Caco-2 (cell line): ENCODE measurements around the gene GRIA4. TPM values are rescaled to one million over a fixed set of nuclear protein-coding genes. Genes with fewer than 3 reads are reported as not detected.

Experiments
- BruUV-seq: library from RNA; stranded (reverse); fragments of 400-500 nt; replicated peaks from 2 replicates; lab custom pipeline; 2021; lab: Mats Ljungman, UMichigan
- CTCF ChIA-PET: fragments of 300-600 bp; sonication (Branson Sonifier 250); formaldehyde crosslinking; loops from one replicate; lab custom pipeline; 2022; ENCODE audit warnings: antibody characterized with exemption; lab: Charles Lee
- POLR2A ChIA-PET: fragments of 300-600 bp; sonication (Branson Sonifier 250); formaldehyde crosslinking; loops from one replicate; lab custom pipeline; 2022; ENCODE audit warnings: antibody characterized with exemption; lab: Charles Lee
- DNase-seq, 2 experiments: peaks; one replicate each; pipeline versions ENCODE4 v3.0.0 to v3.0.0-alpha.2; 2020 to 2022
- H3K27me3 ChIP-seq: replicated peaks from 2 replicates; pipeline ENCODE4 v1.6.0; 2011; ENCODE audit warnings: low read length; ENCODE audit not compliant: control insufficient read depth, insufficient read depth
- H3K36me3 ChIP-seq: 2 replicates; pipeline ENCODE4 v1.5.1; 2011; ENCODE audit warnings: low read length; ENCODE audit not compliant: control insufficient read depth, insufficient read depth
- H3K4me1 ChIP-seq: fragments of 250-450 bp; sonication (Bioruptor Pico); 2 replicates; pipeline ENCODE4 v1.5.1; 2020; ENCODE audit warnings: mild to moderate bottlenecking
- H3K4me3 ChIP-seq: 2 replicates; pipeline ENCODE4 v1.5.1; 2011; ENCODE audit warnings: low read depth, mild to moderate bottlenecking, control low read depth, low read length
- H3K9me3 ChIP-seq: fragments of 250-450 bp; sonication (Bioruptor Pico); 2 replicates; pipeline ENCODE4 v1.5.1; 2020; ENCODE audit warnings: mild to moderate bottlenecking, moderate library complexity
- H3K27ac Mint-ChIP-seq: one replicate; pipeline ENCODE4 v1.8.0; 2022; ENCODE audit warnings: mixed read lengths; ENCODE audit not compliant: unreplicated experiment
- H3K27me3 Mint-ChIP-seq: one replicate; pipeline ENCODE4 v1.8.0; 2022; ENCODE audit warnings: mixed read lengths; ENCODE audit not compliant: insufficient read depth, unreplicated experiment
- H3K36me3 Mint-ChIP-seq: one replicate; pipeline ENCODE4 v1.8.0; 2022; ENCODE audit warnings: mild to moderate bottlenecking, mixed read lengths; ENCODE audit not compliant: insufficient read depth, unreplicated experiment
- H3K4me1 Mint-ChIP-seq: one replicate; pipeline ENCODE4 v1.8.0; 2022; ENCODE audit warnings: low read depth, mixed read lengths; ENCODE audit not compliant: unreplicated experiment
- H3K4me3 Mint-ChIP-seq: one replicate; pipeline ENCODE4 v1.8.0; 2022; ENCODE audit warnings: mild to moderate bottlenecking, moderate library complexity, mixed read lengths; ENCODE audit not compliant: unreplicated experiment
- H3K9me3 Mint-ChIP-seq: one replicate; pipeline ENCODE4 v1.8.0; 2022; ENCODE audit warnings: mixed read lengths; ENCODE audit not compliant: unreplicated experiment
- intact Hi-C: fragments of 100-400 bp; cut with micrococcal nuclease; formaldehyde crosslinking; loops from one replicate; pipeline ENCODE4 v1.10.0; 2022; ENCODE audit not compliant: unreplicated experiment
- total RNA-seq: library from RNA; stranded (reverse); gene quantifications from 2 replicates; pipeline ENCODE4 v1.2.3, GENCODE V29; 2022
- TF ChIP-seq, protein P1 (sequence below), 2 experiments: fragments of 200-600 bp in 1 of 2; IDR thresholded peaks; 1 replicate in 1 of 2; 2 replicates in 1 of 2; pipeline versions ENCODE4 v1.5.1 to v1.8.0; 2011 to 2022; ENCODE audit warnings: antibody characterized with exemption in 1 of 2, control low read depth in 1 of 2, inconsistent platforms in 1 of 2, low read depth in 1 of 2, low read length in 1 of 2, mild to moderate bottlenecking in 1 of 2, moderate library complexity in 1 of 2; ENCODE audit not compliant: insufficient read depth in 1 of 2, severe bottlenecking in 1 of 2, unreplicated experiment in 1 of 2

The GRIA4 gene
- total RNA-seq, 1 experiment from 2014 or later: not detected

DNA sequence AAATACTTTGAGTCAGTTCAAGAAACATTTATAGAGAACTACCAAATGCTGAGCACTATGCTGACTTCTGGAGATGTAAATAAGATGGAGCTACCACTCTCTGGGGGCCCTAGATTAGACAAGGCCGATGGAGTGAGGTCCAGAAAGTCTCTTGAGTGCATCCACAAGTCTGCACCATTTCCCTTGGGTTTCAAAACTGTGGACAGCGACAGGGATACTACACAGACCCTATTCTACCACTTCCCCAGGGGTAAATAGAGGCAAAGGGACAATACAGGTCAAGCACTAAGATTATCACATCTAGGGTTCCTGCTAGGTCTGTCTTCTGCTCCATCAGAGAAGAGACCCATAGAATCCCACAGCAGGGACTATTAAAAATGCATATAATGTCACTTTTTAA, 183.2 kb downstream of the GRIA4 start:
- no peak overlapping the region for H3K4me3 Mint-ChIP-seq
- no TSS peak for BruUV-seq
- H3K27me3 Mint-ChIP-seq: no peaks in the 10 kb centered on the region
- H3K9me3 ChIP-seq: no peaks in the 10 kb centered on the region
- no peak overlapping the region for H3K4me3 ChIP-seq
- intact Hi-C loops: no loop called here
- H3K27me3 ChIP-seq: no peaks in the 10 kb centered on the region
- H3K4me1 ChIP-seq: no peaks in the 10 kb centered on the region
- no peaks in the 10 kb centered on the region for H3K9me3 Mint-ChIP-seq
- TF ChIP-seq, protein P1, sequence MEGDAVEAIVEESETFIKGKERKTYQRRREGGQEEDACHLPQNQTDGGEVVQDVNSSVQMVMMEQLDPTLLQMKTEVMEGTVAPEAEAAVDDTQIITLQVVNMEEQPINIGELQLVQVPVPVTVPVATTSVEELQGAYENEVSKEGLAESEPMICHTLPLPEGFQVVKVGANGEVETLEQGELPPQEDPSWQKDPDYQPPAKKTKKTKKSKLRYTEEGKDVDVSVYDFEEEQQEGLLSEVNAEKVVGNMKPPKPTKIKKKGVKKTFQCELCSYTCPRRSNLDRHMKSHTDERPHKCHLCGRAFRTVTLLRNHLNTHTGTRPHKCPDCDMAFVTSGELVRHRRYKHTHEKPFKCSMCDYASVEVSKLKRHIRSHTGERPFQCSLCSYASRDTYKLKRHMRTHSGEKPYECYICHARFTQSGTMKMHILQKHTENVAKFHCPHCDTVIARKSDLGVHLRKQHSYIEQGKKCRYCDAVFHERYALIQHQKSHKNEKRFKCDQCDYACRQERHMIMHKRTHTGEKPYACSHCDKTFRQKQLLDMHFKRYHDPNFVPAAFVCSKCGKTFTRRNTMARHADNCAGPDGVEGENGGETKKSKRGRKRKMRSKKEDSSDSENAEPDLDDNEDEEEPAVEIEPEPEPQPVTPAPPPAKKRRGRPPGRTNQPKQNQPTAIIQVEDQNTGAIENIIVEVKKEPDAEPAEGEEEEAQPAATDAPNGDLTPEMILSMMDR (IDR thresholded peaks at IDR 0.05; ENCODE audit: insufficient read depth in 1 of 2, low read depth in 1 of 2, low read length in 1 of 2, severe bottlenecking in 1 of 2, unreplicated experiment in 1 of 2): no peak
- POLR2A ChIA-PET: no interaction called here
- no peaks in the 10 kb centered on the region for H3K4me1 Mint-ChIP-seq
- CTCF ChIA-PET: no interaction called here
- no peaks in the 10 kb centered on the region for H3K36me3 ChIP-seq
- no peak for DNase-seq
- H3K36me3 Mint-ChIP-seq: no peaks in the 10 kb centered on the region
- H3K27ac Mint-ChIP-seq: no peak overlapping the region

DNA sequence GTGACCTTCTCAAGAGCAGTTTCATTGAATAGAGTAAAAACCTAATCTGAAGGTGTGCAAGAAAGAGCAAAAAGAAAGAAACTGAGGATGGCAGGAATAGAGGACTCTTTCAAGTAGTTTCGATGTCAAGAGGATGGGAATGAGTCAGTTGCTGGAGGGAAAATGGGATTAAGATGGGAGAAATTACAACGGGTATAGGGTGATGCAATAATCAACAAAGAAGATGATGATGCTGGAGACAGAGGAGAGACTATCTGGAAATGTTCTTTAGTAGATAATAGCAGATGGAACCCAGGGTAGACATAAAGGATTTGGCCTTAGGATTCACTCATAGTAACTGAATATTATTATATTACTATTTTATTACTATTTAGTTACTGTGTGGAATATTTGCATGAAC, 189.4 kb downstream of the GRIA4 start:
- Histone ChIP-seq H3K36me3 (no peaks in the 10 kb centered on the region), H3K27me3 (no peaks in the 10 kb centered on the region), H3K4me1 (no peaks in the 10 kb centered on the region), H3K4me3 (no peak overlapping the region), H3K9me3 (no peaks in the 10 kb centered on the region)
- Mint-ChIP-seq H3K4me3 (no peak overlapping the region), H3K36me3 (no peaks in the 10 kb centered on the region), H3K27ac (no peak overlapping the region), H3K27me3 (no peaks in the 10 kb centered on the region), H3K4me1 (no peaks in the 10 kb centered on the region), H3K9me3 (no peaks in the 10 kb centered on the region)
- POLR2A ChIA-PET: no interaction called here
- CTCF ChIA-PET: no interaction called here
- intact Hi-C loops: no loop called here
- BruUV-seq: no TSS peak
- DNase-seq: no peak
- TF ChIP-seq, protein P1 (IDR thresholded peaks at IDR 0.05; ENCODE audit: insufficient read depth in 1 of 2, low read depth in 1 of 2, low read length in 1 of 2, severe bottlenecking in 1 of 2, unreplicated experiment in 1 of 2): no peak

DNA sequence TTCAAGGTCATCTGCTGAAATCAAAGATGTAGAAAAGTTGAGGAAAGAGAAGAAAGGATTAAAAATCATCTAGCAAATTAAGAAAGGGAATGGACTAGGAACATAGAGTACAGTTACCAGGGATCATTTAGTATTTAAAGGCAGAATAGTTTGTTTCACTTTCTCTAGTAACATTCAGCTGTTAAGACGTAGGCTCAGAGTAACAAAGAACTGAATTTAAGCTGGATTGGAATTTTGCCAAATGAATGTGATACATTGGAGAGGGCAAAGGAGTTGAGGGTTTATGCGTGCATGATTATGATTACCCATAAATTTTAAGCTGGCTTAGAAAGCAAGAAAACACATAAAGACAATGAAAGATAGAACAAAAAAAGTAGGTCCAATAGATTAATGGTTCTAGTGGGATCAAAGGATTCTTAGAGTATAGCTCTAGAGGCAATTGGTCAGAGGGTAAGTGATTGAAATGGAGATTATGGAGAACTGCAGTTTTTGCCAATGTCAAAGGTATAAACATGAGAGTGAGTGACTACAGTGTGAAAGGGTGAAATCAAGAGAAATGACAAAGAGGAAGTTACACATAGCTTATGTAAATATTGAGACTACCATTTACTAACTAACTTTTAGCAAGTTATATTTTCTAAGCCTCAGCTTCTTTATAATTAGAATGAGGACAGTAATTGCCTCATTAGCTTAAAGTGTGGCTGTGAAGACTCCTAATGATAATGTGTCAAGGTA, 190.0 kb downstream of the GRIA4 start:
- Mint-ChIP-seq H3K36me3 (no peaks in the 10 kb centered on the region), H3K4me1 (no peaks in the 10 kb centered on the region), H3K4me3 (no peak overlapping the region), H3K27ac (no peak overlapping the region), H3K9me3 (no peaks in the 10 kb centered on the region), H3K27me3 (no peaks in the 10 kb centered on the region)
- no peaks in the 10 kb centered on the region for H3K9me3 ChIP-seq
- H3K4me1 ChIP-seq: no peaks in the 10 kb centered on the region
- no peak overlapping the region for H3K4me3 ChIP-seq
- no TSS peak for BruUV-seq
- no peaks in the 10 kb centered on the region for H3K36me3 ChIP-seq
- ChIA-PET POLR2A (no interaction called here), CTCF (no interaction called here)
- H3K27me3 ChIP-seq: no peaks in the 10 kb centered on the region
- DNase-seq: no peak
- TF ChIP-seq, protein P1 (IDR thresholded peaks at IDR 0.05; ENCODE audit: insufficient read depth in 1 of 2, low read depth in 1 of 2, low read length in 1 of 2, severe bottlenecking in 1 of 2, unreplicated experiment in 1 of 2): no peak
- intact Hi-C loops: no loop called here
